Smooth muscle cell of the brain vasculature (primary cell): ENCODE measurements around the gene GRB10.
A peak's percentile ranks its signal among the peaks of the same experiment; 100 is the strongest.
"Not testable (repeated sequence)": the region's sequence is repeated elsewhere in the genome, so short reads cannot be mapped to it uniquely, and the experiment has no call there.

Experiments used
- DNase-seq: peaks from one replicate; pipeline ENCODE4 v3.0.0-alpha.2; 2012; ENCODE audit warnings: low read depth, low spot score

Gene GRB10

DNA sequence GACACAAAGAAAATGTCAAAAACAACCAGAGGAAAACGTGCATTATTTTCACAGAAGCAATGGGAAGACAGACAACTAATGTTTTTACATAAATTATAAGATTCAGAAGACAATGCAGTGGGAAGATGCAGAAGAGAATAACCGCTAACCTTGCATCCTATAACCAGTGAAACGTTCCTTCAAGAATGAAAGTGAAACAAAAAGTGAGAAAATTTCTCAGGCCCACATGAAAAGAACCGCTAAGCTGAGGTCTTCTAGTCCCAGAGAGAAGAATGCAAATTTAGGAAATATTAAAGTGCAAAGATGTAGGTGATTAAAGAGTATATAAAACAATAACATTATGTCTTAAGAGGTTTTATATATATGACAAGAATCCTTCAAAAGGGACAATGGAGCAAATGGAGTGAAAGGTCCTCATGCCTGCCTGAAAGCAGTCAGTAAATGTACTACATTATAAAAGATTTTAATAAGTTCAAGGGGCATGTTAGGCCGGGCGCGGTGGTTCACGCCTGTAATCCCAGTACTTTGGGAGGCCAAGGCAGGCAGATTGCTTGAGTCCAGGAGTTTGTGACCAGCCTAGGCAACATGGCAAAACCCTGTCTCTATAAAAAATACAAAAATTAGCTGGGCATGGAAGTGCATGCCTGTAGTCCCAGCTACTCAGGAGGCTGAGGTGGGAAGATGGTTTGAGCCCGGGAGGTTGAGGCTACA, 174.3 kb downstream of the GRB10 start:
- no peak for DNase-seq

DNA sequence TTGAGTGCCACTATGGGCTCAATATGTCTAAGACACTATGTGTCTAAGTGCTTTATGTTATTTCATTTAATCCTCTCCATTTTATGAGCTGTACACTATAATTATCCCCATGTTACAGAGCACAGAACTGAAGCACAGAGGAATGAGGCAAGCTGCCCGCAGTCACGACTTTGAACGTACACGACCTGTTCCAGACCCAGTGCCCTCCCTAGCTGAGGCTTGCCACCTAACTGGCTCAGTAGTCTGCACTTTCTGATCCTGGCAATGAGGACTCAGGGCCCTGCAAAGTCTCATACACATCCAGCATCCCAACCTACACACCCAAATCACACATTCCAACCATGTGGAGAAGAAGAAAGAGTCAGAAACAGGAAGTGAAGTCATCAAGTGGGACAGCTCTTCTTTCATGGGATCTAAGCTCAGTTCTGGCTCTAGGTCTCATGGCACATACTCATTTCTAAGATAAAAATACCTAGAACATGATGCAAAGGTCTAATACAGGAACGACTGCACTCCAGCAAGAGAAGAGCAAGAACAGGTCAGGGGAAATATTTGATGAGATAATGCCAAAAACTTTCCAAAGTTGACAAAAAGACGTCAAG, 175.1 kb downstream of the GRB10 start:
- DNase-seq = no peak

- no peak for DNase-seq
Observed at GRCh38 chr7:50605059-50605458, 177.6 kb downstream of the GRB10 start.

DNA sequence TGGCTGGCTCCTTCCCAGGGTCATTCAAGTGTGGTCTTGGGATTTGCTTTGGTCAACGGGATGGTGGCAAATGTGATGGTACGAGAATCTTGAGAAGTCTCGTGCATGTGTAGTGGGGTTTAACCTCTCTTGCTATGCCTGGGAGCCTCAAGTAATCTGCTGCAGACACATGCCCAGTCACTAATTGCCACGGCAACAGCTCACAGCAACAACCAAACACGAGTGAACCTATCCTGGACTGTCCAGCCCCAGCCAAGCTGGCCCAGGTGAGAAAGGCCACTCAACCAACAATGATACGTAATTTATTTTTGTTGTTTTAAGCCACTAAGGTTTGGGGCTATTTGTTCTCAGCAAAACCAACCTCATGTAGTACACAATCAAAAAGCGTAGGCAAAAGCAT, 179.4 kb downstream of the GRB10 start:
- DNase-seq = no peak

DNA sequence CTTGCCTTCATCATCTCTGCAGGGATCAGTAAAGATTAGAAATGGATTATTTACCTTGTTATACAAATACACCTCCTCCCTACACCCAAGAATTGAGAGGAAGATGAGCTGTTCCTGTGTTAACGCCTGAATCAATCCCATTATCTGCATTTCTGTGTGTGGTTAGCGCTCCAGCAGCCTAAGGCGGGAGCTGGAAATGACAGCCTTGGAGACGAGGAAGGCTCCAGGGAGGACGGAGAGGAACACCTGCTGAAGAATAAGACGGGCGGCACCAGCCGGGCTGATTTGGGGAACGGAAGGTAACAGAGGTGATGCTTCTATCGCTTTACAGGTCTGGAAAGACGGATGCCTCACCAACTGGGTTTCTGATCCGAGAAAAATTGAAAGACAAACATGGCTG, 183.3 kb downstream of the GRB10 start:
- no peak for DNase-seq

DNA sequence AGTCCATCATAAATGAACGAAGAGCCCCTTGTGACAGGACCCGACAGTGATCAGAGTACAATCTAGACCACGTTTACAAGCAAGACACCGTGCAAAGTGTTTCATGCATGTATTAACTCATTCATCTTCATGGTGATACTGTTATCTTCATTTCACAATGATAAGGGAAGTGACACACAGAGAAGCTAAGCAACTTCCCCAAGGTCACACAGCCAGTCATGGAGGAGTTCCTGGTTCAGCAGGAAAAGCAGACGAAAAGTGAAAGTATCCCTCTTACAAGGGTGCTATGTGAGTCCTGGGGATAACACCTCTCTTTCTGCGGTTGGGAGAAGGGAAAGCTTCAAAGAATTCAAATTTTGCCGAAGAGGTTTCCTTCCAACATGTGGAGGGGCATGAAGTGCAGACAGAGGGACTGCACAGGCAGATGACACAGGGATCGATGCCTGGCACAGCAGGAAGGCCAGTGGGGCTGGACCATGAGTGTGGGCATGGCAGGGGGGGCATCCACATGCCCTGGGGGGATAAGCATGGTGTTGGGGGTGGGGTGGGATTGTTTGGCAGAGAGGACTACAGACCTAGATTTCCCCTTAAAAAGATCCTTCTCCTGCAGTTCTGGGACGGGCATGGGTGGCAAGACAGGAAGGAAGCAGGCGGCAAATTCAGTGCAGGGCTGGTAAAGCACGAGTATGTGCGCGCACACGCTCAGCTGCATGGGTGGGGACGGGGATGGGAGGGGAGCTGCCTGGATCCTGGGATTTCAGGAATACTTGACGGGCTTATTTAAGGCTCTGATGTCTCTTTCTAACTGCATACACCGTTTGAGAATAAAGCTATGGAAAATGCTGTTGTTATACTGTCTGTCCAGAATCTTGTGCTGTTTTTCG, 184.0 kb downstream of the GRB10 start:
- DNase-seq = no peak

DNA sequence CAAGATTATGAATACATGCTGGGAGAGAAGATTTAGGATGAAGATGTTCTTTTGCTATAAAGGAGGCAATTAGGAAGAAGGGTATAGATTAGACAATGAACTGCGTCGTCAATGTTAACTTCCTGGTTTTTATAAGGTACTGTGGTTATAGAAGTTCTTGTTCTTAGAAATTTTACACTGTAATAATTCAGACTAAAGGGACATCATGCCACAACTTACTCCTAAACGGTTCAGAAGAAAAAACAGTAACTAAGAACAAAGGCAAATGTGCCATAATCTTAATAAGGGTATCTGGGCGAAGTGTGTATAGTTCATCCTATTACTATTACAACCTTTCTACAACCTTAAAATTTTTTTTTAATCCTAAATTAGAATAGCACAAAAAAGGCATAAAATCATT, 186.2 kb downstream of the GRB10 start:
- no peak for DNase-seq

- peak; percentile 7 for DNase-seq
Observed at GRCh38 chr7:50595491-50596102, 187.1 kb downstream of the GRB10 start.

GRCh38 chr7:50594734-50595485, 187.8 kb downstream of the GRB10 start:
- DNase-seq = no peak

GRCh38 chr7:50594136-50594535, 188.6 kb downstream of the GRB10 start:
- DNase-seq = no peak

DNA sequence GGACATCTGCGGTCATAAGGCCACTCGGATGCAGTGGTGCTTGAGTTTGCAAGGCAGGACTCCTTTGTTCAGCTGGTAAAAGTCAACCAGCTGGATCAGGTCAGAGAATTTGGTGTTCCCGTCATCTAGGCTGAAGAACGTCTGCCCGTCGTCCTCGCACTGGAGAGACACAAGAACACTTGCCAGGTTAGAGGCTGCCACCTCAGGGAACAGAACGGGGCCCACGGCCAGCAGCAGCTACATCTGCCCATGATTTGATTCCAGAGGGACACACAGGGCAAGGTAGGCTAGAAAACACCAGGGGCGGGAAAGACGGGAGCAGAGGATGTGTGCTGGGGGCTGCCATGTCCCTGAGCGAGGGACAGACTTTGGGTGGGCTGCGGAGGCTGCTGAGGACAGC, 189.8 kb downstream of the GRB10 start:
- DNase-seq = no peak

- no peak for DNase-seq
Observed at GRCh38 chr7:50591480-50592438, 190.9 kb downstream of the GRB10 start.

DNA sequence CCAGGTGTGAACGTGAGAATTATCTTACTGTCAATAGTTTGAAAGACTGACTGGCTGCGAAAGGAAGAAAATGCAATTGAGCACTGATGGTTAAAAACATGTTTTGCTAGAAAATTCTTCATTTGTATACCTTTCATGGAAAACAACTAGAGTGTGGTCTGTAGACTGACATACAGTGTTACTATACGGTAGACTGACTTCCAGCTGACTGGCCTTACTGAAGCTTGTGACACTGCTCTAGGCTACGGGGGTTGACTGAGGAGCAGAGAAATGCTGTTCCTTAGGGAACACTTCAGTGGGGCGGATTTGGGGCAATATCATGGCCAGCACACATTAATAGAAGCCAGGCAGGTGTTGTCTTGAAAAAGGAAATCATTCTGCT, 191.6 kb downstream of the GRB10 start:
- no peak for DNase-seq

DNA sequence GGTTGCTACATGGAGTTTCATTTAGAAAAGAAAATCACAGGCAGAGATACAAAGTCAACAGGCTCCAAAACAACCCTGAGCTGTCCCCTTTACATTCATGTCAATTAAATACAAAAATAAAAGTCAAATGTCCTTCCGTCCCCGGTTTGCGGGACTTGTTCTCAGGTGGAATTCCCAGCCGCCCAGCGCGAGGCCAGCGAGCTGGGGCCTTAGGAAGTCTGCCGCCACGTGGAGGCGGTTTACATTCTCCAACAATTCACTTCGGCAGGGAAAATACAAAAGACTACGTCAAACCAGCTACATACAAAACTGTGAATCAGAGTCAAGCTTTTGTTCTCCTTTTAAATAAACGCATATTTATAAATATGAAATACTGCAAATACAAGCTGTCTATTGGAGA, 192.2 kb downstream of the GRB10 start:
- DNase-seq = no peak

- DNase-seq = no peak
Observed at GRCh38 chr7:50589364-50589763, 193.3 kb downstream of the GRB10 start.

- DNase-seq = no peak
Observed at GRCh38 chr7:50588937-50589336, 193.8 kb downstream of the GRB10 start.

DNA sequence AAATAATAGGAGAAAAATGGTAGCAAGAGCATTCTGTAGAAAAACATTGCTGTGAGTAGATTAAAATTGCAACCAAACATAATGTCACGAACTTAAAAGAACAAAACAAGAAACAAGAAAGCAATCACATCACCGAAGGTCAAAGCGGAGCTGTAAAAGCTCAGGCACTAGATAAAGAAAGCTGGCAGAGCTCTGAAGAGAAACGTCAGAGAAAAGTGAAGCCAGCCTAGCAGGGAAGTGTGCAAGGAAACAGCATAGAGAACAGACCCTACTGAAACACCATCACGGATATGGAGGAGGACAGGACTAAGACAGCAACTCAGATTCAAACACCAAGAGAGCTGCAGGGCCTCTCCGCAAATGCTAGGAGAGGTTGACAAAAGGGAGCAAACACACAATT, 195.0 kb downstream of the GRB10 start:
- no peak for DNase-seq

GRCh38 chr7:50584793-50585408, 197.8 kb downstream of the GRB10 start:
- no peak for DNase-seq

GRCh38 chr7:50584386-50584785, 198.3 kb downstream of the GRB10 start:
- no peak for DNase-seq

- not testable (repeated sequence) for DNase-seq
Observed at GRCh38 chr7:50583295-50583694, 199.4 kb downstream of the GRB10 start.
